ENCODE measurements around the gene RNF212.

RNF212 gene

DNA sequence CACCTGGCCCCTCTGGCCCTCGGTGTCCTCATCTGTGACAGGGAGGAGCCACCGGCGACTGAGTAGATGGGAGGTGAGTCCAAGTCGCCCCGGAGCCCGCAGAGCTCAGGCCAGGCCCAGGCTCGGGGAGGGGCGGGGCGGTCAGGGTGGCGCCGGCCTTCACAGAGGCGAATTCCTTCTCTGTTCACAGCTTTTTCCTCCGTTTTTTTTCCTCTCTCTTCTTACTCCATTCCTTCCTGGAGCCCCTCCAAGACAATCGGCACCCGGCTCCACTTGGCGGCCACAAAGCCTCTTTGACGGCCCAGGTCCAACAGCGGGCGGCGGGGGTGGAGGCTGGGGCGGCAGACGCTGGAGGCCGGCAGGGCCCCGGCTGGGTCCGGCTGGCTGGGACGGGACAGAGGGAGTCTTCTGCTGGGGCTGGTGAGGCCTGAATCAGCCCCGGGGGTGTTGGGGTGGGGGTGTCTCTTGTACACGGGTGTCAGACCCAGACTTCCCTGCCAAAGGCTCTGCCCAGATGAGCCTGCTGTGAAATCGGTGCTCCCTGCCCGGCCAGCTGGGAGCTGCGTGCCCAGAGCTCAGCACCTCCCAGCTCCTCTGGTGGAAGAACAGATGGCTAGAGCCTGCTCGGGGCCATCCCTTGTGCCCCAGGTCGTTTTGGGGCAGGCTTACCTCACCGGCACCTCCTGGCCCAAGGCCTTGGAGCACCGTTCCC, 79.4 kb downstream of the RNF212 start:
- no peak for TF ChIP-seq RARB (CRISPR knock-in tag; IDR thresholded peaks at IDR 0.05)
- TF ChIP-seq TOX (CRISPR knock-in tag; IDR thresholded peaks at IDR 0.05; ENCODE audit: borderline replicate concordance): no peak
- TF ChIP-seq ZNF565 (CRISPR knock-in tag; conservative IDR thresholded peaks at IDR 0.05; ENCODE audit: low read depth): no peak
- no peak for TF ChIP-seq ZNF70 (CRISPR knock-in tag; IDR thresholded peaks at IDR 0.05)
- TF ChIP-seq ARNTL (CRISPR knock-in tag; IDR thresholded peaks at IDR 0.05; ENCODE audit: borderline replicate concordance, low read depth): no peak
- TF ChIP-seq, protein P1, sequence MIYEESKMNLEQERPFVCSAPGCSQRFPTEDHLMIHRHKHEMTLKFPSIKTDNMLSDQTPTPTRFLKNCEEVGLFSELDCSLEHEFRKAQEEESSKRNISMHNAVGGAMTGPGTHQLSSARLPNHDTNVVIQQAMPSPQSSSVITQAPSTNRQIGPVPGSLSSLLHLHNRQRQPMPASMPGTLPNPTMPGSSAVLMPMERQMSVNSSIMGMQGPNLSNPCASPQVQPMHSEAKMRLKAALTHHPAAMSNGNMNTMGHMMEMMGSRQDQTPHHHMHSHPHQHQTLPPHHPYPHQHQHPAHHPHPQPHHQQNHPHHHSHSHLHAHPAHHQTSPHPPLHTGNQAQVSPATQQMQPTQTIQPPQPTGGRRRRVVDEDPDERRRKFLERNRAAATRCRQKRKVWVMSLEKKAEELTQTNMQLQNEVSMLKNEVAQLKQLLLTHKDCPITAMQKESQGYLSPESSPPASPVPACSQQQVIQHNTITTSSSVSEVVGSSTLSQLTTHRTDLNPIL (CRISPR knock-in tag; IDR thresholded peaks at IDR 0.05; ENCODE audit: low read depth): no peak
- no peak for TF ChIP-seq CSDC2 (CRISPR knock-in tag; IDR thresholded peaks at IDR 0.05)
- TF ChIP-seq SNAI2 (CRISPR knock-in tag; IDR thresholded peaks at IDR 0.05): no peak
- TF ChIP-seq OSR1 (CRISPR knock-in tag; IDR thresholded peaks at IDR 0.05): no peak
- no peak for TF ChIP-seq CSRNP3 (CRISPR knock-in tag; IDR thresholded peaks at IDR 0.05)
- no peak for TF ChIP-seq GLIS3 (CRISPR knock-in tag; IDR thresholded peaks at IDR 0.05)
- no peak for TF ChIP-seq ESRRG (CRISPR knock-in tag; IDR thresholded peaks at IDR 0.05)
- no peak for TF ChIP-seq ZNF8 (CRISPR knock-in tag; IDR thresholded peaks at IDR 0.05)
- TF ChIP-seq, protein P2, sequence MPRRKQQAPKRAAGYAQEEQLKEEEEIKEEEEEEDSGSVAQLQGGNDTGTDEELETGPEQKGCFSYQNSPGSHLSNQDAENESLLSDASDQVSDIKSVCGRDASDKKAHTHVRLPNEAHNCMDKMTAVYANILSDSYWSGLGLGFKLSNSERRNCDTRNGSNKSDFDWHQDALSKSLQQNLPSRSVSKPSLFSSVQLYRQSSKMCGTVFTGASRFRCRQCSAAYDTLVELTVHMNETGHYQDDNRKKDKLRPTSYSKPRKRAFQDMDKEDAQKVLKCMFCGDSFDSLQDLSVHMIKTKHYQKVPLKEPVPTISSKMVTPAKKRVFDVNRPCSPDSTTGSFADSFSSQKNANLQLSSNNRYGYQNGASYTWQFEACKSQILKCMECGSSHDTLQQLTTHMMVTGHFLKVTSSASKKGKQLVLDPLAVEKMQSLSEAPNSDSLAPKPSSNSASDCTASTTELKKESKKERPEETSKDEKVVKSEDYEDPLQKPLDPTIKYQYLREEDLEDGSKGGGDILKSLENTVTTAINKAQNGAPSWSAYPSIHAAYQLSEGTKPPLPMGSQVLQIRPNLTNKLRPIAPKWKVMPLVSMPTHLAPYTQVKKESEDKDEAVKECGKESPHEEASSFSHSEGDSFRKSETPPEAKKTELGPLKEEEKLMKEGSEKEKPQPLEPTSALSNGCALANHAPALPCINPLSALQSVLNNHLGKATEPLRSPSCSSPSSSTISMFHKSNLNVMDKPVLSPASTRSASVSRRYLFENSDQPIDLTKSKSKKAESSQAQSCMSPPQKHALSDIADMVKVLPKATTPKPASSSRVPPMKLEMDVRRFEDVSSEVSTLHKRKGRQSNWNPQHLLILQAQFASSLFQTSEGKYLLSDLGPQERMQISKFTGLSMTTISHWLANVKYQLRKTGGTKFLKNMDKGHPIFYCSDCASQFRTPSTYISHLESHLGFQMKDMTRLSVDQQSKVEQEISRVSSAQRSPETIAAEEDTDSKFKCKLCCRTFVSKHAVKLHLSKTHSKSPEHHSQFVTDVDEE (CRISPR knock-in tag; IDR thresholded peaks at IDR 0.05): no peak
- TF ChIP-seq TCF4 (CRISPR knock-in tag; IDR thresholded peaks at IDR 0.05; ENCODE audit: borderline replicate concordance): no peak
- TF ChIP-seq PPARA (CRISPR knock-in tag; IDR thresholded peaks at IDR 0.05; ENCODE audit: borderline replicate concordance): no peak
- TF ChIP-seq ISL1 (CRISPR knock-in tag; IDR thresholded peaks at IDR 0.05): no peak
- no peak for ATAC-seq

- ATAC-seq: no peak
Observed at GRCh38 chr4:1032861-1033260, 80.5 kb downstream of the RNF212 start.

More at GRCh38 chr4:1032861-1033260, 80.5 kb downstream of the RNF212 start:
- TF ChIP-seq BACH2 (CRISPR knock-in tag; IDR thresholded peaks at IDR 0.05; ENCODE audit: borderline replicate concordance) (no peak), ARNTL (CRISPR knock-in tag; IDR thresholded peaks at IDR 0.05; ENCODE audit: borderline replicate concordance, low read depth) (no peak), PATZ1 (CRISPR knock-in tag; IDR thresholded peaks at IDR 0.05; ENCODE audit: borderline replicate concordance) (no peak), ESRRG (CRISPR knock-in tag; IDR thresholded peaks at IDR 0.05) (no peak), TCF4 (CRISPR knock-in tag; IDR thresholded peaks at IDR 0.05; ENCODE audit: borderline replicate concordance) (no peak), PPARA (CRISPR knock-in tag; IDR thresholded peaks at IDR 0.05; ENCODE audit: borderline replicate concordance) (no peak), POU6F1 (CRISPR knock-in tag; IDR thresholded peaks at IDR 0.05; ENCODE audit: borderline replicate concordance, low read depth) (no peak), SNAI2 (CRISPR knock-in tag; IDR thresholded peaks at IDR 0.05) (no peak)
